Body of pancreas (tissue), 4 donors: ENCODE measurements around the gene SORT1.

ENCODE experiments used
- POLR2A ChIP-seq, 3 donors: fragments of 450-650 bp; IDR thresholded peaks; one replicate each; pipeline ENCODE4 v1.6.1; 2016; ENCODE audit warnings: antibody characterized with exemption in 3 of 3, mild to moderate bottlenecking in 2 of 3
- TF ChIP-seq, protein P1 (sequence below), 7 experiments: fragments of 450-650 bp in 4 of 7; fragments of 200-600 bp in 3 of 7; sonication (generic) in 3 of 7; IDR thresholded peaks; one replicate each; pipeline ENCODE4 v1.5.1; 2016 to 2019; ENCODE audit warnings: antibody characterized with exemption in 7 of 7

DNA sequence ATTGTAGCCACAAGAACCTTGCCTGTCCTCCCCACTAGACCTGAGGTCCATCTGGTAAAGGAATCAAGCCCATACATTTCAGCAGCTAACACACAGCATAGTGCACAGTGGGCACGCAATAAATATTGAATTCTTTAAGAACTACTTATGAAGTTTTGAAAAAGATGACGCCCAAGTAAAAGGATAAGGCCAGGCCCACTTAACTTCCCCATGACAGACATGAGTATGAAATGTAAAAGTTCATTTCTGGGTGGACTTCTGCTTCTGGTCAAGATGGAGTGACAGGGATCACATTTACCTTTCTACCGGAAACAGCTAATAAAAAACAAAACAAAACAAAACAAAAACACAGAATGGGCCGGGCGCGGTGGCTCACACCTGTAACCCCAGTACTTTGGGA lies 25.4 kb downstream of the SORT1 start:
- TF ChIP-seq, protein P1, sequence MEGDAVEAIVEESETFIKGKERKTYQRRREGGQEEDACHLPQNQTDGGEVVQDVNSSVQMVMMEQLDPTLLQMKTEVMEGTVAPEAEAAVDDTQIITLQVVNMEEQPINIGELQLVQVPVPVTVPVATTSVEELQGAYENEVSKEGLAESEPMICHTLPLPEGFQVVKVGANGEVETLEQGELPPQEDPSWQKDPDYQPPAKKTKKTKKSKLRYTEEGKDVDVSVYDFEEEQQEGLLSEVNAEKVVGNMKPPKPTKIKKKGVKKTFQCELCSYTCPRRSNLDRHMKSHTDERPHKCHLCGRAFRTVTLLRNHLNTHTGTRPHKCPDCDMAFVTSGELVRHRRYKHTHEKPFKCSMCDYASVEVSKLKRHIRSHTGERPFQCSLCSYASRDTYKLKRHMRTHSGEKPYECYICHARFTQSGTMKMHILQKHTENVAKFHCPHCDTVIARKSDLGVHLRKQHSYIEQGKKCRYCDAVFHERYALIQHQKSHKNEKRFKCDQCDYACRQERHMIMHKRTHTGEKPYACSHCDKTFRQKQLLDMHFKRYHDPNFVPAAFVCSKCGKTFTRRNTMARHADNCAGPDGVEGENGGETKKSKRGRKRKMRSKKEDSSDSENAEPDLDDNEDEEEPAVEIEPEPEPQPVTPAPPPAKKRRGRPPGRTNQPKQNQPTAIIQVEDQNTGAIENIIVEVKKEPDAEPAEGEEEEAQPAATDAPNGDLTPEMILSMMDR (IDR thresholded peaks at IDR 0.05), result no peak
- TF ChIP-seq POLR2A (IDR thresholded peaks at IDR 0.05), result no peak
